Motor neuron (in vitro differentiated cells): ENCODE data around the gene SIPA1L2. TPM values are rescaled to one million over a fixed set of nuclear protein-coding genes. Genes with fewer than 3 reads are reported as not detected.

Source experiments
- ATAC-seq, 8 experiments: fragments of 200-7000 bp; cut with Tn5 transposase; replicated peaks in 6 of 8; 2 replicates each; pipeline ENCODE4 v1.8.0; 2021; ENCODE audit warnings: mild to moderate bottlenecking in 8 of 8, moderate library complexity in 8 of 8
- H3K27ac ChIP-seq, 2 donors: fragments of 250-450 bp; sonication (Bioruptor Pico); 2 replicates each; pipeline ENCODE4 v1.9.0; 2021; ENCODE audit warnings: antibody characterized with exemption in 2 of 2, mild to moderate bottlenecking in 2 of 2, moderate library complexity in 1 of 2
- H3K4me1 ChIP-seq, 2 donors: fragments of 250-450 bp; sonication (Bioruptor Pico); replicated peaks in 1 of 2; 2 replicates each; pipeline ENCODE4 v1.6.1; 2021; ENCODE audit warnings: antibody characterized with exemption in 2 of 2, mild to moderate bottlenecking in 2 of 2, moderate library complexity in 1 of 2
- H3K4me3 ChIP-seq, 5 donors: fragments of 250-450 bp; sonication (Bioruptor Pico); 2 replicates each; pipeline ENCODE4 v1.9.0; 2021; ENCODE audit warnings: antibody characterized with exemption in 5 of 5, mild to moderate bottlenecking in 5 of 5, moderate library complexity in 4 of 5
- WGBS, 10 experiments: fragments of 450-650 bp; shearing (Covaris generic); methylation state at CpG; one replicate each; pipeline ENCODE4 v1.0.0; 2022; 5-methylcytosine and 5-hydroxymethylcytosine counted together
- in situ Hi-C, 9 experiments: fragments of 400-800 bp; cut with MboI; loops; one replicate each; pipeline ENCODE4 v1.15.0; 2021; ENCODE audit warnings: low sequenced_read_pairs in 9 of 9, low pct_unique_long_range_greater_than_20kb in 2 of 9; ENCODE audit not compliant: unreplicated experiment in 9 of 9
- total RNA-seq, 8 experiments: library from RNA; unstranded; fragments of 300-600 nt; gene quantifications; 2 replicates each; pipeline versions ENCODE4 v1.2.3 to v1.2.4, GENCODE V29; 2022

Gene SIPA1L2
- total RNA-seq, 8 experiments from 2014 or later, result 14.3 to 86.1 (median 32.9) TPM

DNA sequence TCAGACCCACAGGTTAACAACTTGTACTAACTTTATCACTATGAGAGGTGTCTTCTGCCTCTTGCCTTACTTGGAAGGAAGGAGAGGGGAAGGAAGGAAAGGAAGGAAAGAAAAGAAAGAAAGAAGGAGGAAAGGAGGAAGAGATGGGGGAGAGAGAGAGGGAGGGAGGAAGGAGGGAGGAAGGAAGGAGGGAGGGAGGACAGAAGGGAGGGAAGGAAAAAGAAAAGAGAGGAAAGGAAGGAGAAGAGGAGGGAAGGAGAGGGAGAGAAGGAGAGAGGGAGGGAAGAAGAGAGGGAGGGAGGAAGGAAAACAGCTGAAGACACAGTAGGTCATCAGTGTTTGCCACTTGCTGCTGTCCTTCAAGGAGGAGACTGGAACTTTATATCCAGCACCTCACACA is 5.3 kb upstream of the SIPA1L2 start:
- no peak overlapping the region for H3K4me3 ChIP-seq
- no peak overlapping the region for H3K27ac ChIP-seq
- peaks cover 0 to 2% of the 10 kb centered on the region in 2 donors for H3K4me1 ChIP-seq
- in situ Hi-C loops, result loop anchor here (10.0 to 25.0 kb wide), 8 partner anchors 302 to 1273 kb away; partner anchors contain the start of gene NTPCR (in 4 of the 9)
- no peak for ATAC-seq

DNA sequence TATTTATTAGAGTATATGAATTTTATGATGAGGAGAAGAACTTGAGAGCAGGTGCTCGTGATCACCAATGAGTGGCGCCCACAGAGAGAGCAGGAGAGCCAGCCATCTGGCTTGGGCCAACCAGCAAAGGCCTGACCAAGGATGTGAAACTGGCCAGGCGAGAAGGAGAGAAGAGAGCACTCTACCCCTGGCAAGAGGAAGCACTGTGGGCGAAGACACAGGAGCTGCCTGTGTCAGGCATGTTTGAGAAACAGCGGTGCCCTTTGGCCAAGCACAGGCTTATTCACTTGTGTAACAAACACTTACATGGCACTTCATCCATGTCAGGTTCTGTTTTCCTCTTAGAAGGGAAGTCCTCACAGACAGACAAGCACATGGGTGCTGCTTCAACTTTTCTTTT is 4.2 kb upstream of the SIPA1L2 start:
- no peak for ATAC-seq
- H3K4me1 ChIP-seq, result peaks cover 0 to 2% of the 10 kb centered on the region in 2 donors
- 70 to 100% (median 90%) methylated on average over 1 to 5 of the region's 5 CpGs; no CpG with 5 or more reads in 2 of the 10 experiments for WGBS, 10 experiments
- in situ Hi-C loops, result loop anchor here (10.0 to 25.0 kb wide), 8 partner anchors 303 to 1272 kb away; partner anchors contain the start of gene NTPCR (in 4 of the 9)
- no peak overlapping the region for H3K27ac ChIP-seq
- no peak overlapping the region for H3K4me3 ChIP-seq

DNA sequence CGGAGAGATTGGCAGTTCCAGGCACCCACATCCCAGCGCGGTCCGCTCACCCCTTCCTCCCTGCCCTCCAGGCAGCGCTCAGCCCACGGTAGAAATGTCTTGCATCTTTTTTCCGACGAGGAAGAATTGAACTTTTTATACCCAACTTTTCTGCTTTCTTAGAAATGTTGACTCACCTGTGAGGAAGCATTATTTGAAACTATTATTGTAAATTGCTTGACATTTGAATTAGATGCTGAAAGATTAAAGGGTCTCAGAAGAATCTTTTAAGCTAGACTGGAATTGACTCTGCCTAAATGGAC is 912 bp upstream of the SIPA1L2 start:
- in situ Hi-C loops, result loop anchor here (10.0 to 25.0 kb wide), 8 partner anchors 306 to 1269 kb away; partner anchors contain the start of gene NTPCR (in 4 of the 9)
- WGBS, 10 experiments, result 0 to 11% (median 0%) methylated on average over 3 to 8 of the region's 8 CpGs; no CpG with 5 or more reads in 4 of the 10 experiments
- Histone ChIP-seq H3K4me1 (peaks cover 16 to 18% of the 10 kb centered on the region in 2 donors), H3K4me3 (peak overlapping the region; percentile 56 to 82 (median 60)), H3K27ac (no peak overlapping the region)
- no peak for ATAC-seq

DNA sequence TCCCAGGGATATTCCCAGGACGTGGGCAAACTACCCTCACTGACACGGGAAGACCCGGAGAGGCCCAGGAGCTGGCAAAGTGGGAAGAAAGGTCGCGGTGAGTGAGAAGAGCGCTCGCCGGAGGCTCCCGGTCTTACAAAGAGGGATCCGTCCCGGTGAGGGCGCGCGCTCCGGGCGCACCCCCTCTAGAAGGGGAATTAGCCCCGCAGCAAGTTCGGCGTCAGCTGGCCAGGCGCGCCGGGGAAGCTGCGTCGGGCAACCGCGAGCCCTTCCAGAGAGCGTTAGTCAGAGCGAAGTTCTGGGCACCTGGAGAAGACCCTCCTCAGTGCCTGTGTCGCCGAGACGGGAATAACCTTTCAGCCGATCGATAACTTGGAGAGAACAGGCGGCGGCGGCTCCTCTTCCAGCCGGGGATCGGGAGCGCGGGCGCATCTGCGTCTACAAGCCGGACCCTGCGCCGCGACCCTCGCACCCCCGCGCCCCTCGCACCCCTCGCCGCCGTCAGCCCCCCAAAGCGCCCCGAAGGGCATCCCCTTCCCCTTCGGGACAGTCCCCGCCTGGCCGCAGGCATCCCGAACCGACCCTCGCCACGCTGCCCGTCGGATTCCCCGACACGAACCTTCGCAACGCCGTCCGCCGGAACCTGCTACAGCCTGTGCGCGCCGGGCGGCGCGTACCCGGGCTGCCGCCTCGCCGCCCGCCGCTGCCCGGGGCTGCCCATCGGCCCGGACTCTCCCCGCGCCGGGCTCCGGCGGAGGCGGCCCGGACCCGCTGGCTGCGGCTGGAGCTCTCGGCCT is 485 bp downstream of the SIPA1L2 start:
- in situ Hi-C loops, result loop anchor here (10.0 to 25.0 kb wide), 8 partner anchors 308 to 1267 kb away; partner anchors contain the start of gene NTPCR (in 4 of the 9)
- 0 to 3% (median 0%) methylated on average over 1 to 32 of the region's 96 CpGs; no CpG with 5 or more reads in 5 of the 10 experiments for WGBS, 10 experiments
- Histone ChIP-seq H3K4me3 (peak overlapping the region; percentile 56 to 82 (median 60)), H3K4me1 (peaks cover 22 to 27% of the 10 kb centered on the region in 2 donors), H3K27ac (peak overlapping the region; percentile 25 to 71)
- ATAC-seq, result peak in 3 of 8 experiments; percentile 1 to 42 (median 40)

DNA sequence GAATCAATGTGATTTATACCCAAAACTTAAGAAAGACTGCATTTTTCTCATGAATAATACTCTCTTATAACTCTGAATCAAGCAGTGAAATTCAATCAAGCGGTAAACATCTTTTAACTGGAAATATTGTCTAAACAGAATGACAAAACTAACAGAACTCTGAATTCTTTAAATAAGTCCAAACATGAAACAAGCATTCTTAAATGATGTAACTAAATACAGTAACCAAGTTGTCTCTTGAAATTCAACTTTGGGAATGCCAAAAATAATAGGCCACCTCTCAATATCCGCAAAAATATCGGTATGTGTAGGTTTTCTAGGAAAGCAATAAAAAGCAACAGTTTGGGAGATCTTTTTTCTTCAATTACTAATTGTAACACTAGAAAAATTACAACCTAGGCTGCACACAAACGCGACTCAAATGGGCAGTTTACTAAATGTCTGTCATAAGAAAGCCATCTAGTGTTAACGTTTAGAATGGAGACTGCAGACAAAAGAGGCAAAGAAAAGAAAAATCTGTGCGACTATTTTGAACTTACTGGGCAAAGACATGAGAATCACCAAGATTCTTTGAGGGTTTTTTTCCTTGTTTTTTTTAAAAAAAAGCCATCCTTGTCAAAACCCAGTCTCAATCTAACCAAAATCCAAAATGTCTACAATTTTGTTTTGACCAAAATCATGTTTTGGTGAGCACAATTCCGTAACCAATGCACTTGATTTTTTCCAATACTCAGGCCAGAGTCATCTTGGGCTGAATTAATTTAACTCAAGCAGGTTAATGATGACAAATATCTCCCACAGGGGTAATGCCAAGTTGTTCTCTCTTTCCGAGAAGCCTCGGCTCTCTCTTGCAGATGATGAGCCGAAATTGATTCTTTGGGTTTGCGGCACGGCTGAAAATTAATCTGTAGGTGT is 1.3 kb downstream of the SIPA1L2 start:
- Histone ChIP-seq H3K27ac (no peak overlapping the region), H3K4me1 (peaks cover 22 to 28% of the 10 kb centered on the region in 2 donors), H3K4me3 (peak overlapping the region; percentile 56 to 82 (median 60))
- ATAC-seq, result no peak
- in situ Hi-C loops, result loop anchor here in 8 of 9 experiments (25.0 kb wide), 5 partner anchors 309 to 1266 kb away; partner anchors contain the start of gene NTPCR (in 4 of the 8)
- 10 to 78% (median 15%) methylated on average over 3 to 13 of the region's 13 CpGs for WGBS, 10 experiments

DNA sequence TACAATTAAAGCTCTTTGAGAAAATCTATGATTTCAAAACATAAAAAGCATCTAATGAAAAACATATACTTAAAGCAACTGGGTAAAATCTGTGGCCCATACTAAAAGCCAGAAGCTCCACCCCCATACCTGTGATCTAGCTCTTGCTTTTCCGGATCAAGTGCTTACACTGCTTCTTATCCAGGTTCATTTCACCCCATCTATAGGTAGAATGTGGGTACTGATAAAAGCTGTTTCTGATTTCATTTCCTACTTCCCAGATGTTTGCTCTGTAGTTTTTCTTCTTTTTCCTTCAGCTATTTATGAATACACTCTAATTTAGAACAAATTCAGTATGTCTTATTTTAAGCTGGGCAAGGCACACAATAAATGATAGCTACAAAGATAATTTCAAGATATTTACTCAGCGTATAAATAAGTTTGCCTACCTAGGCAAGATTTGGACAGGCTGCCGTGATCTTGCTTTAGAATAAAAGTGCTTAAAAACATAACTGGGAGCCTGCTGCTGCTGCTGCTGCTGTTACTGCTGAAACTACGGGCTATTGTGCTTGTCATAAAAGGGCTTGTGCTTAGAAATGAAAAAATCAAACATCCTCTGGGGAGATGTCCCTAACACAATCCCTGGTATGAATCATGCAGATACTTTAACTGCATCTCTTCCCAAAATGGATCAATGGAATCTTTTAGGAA is 2.1 kb downstream of the SIPA1L2 start:
- WGBS, 10 experiments, result 17 to 75% (median 25%) methylated on average over 2 to 4 of the region's 4 CpGs
- Histone ChIP-seq H3K4me1 (peaks cover 23 to 36% of the 10 kb centered on the region in 2 donors), H3K4me3 (peak overlapping the region; percentile 56 to 82 (median 60)), H3K27ac (no peak overlapping the region)
- in situ Hi-C loops, result loop anchor here in 8 of 9 experiments (25.0 kb wide), 5 partner anchors 310 to 1265 kb away; partner anchors contain the start of gene NTPCR (in 4 of the 8)
- no peak for ATAC-seq

DNA sequence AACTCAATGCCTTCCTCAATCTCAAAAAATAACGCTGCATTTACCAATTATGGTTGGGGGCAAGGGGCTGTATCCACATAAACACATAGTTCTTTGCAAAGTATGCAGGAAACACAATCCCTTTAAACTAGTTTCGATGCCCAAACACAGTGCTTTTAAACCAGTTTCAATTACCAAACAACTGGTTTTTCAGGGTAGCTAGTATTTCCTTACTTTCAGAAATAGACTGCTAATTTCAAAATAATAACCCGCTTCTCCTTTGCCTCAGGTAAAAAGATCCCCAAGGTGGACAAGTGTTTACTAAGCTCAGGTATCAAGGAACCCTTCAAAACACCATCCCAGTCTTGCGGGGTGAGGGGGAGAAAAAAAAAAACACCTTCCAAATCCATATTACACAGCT is 2.8 kb downstream of the SIPA1L2 start:
- Histone ChIP-seq H3K4me3 (peak overlapping the region in 4 of 5 donors; percentile 56 to 82 (median 68)), H3K27ac (no peak overlapping the region), H3K4me1 (peaks cover 29 to 42% of the 10 kb centered on the region in 2 donors)
- 74 to 100% (median 83%) methylated on average over 1 to 4 of the region's 4 CpGs; no CpG with 5 or more reads in 1 of the 10 experiments for WGBS, 10 experiments
- in situ Hi-C loops, result loop anchor here in 8 of 9 experiments (25.0 kb wide), 5 partner anchors 310 to 1265 kb away; partner anchors contain the start of gene NTPCR (in 4 of the 8)
- ATAC-seq, result no peak

DNA sequence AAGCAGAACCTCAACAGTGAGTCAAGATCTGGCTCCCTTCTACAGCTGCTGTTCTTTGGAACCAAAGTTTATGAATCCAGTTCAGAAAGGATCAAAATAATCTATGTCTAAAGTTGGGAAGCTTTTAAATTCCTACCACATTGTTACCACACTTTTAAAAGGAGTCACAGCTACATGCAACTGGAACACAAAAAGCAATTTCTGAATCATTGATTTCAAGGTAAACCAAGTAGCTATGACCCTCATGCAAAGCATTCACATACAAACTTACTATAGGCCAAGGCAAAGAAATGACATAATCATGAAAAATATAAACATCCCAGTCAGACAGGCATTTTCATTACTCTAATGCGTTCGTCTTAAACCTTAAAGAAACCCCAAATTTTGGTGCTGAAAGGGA is 3.5 kb downstream of the SIPA1L2 start:
- WGBS, 10 experiments, result 80 to 100% (median 86%) methylated on average over 1 to 2 of the region's 2 CpGs; no CpG with 5 or more reads in 3 of the 10 experiments
- H3K4me3 ChIP-seq, result peak overlapping the region in 1 of 5 donors; percentile 56
- in situ Hi-C loops, result loop anchor here in 8 of 9 experiments (25.0 kb wide), 5 partner anchors 311 to 1264 kb away; partner anchors contain the start of gene NTPCR (in 4 of the 8)
- ATAC-seq, result no peak
- no peak overlapping the region for H3K27ac ChIP-seq
- peaks cover 33 to 42% of the 10 kb centered on the region in 2 donors for H3K4me1 ChIP-seq

DNA sequence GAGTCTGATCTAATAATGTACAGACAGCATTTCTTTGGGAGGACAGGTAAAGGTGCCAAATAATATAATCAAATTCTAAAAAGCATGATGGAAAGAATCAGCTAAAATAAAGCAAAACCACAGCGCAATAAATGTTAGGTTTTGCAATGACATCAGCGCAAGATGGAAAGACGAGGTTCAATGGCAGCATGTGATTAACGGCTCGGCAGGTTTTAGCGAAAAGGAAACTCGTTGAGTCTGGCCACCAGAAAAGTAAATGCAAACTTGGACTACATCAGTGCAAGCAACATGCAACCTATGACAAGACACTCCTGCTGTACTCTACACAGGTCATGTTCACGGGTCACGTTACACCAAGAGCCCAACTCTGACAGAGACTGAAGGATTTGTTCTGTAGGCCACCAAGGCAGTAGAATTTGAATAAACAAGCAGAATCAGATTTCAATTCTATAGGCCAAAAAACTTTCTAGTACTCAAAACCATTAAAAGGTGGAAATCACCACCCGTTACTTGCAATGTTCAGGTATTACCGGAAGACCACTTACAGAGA is 4.5 kb downstream of the SIPA1L2 start:
- in situ Hi-C loops, result loop anchor here in 8 of 9 experiments (25.0 kb wide), 5 partner anchors 312 to 1263 kb away; partner anchors contain the start of gene NTPCR (in 4 of the 8)
- WGBS, 10 experiments, result 89 to 100% (median 96%) methylated on average over 5 to 11 of the region's 11 CpGs
- H3K27ac ChIP-seq, result no peak overlapping the region
- peaks cover 42 to 50% of the 10 kb centered on the region in 2 donors for H3K4me1 ChIP-seq
- no peak for ATAC-seq
- H3K4me3 ChIP-seq, result no peak overlapping the region

DNA sequence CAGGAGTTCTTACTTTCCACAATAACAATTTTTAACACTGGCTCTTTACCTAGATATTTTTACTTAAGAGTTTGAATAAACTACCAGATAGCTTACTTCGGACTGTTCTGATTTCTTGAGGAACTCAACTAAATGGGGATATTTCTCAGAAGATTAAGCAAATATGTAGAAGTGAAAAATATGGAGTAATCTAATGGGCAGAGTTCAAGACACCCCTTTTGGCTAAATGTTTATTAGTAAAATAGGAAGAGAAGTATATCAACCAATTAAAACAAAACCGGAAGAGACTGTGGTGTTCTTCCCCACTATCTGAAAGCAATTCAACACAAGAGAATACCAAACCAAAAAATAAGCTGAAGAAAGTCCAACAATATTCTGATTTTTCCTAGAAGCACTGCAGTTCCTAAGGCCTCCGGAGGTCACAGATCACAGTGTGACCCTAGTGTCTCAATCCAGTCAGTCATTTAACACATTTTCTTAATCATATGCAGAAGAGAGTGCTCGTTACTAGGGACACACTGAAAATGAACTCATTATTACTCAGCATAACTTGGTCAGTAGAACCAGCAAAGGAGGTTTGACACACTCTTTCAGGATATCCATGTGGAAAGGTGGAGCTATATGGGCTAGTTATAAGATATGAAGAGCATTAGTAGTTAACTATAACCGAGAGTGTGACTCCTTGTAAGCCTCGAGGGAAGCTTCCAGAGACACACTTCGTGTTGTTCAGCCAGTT is 5.2 kb downstream of the SIPA1L2 start:
- no peak overlapping the region for H3K4me3 ChIP-seq
- in situ Hi-C loops, result loop anchor here in 8 of 9 experiments (25.0 kb wide), 7 partner anchors 313 to 1262 kb away; partner anchors contain the start of gene NTPCR (in 4 of the 8)
- WGBS, 10 experiments, result 46 to 94% (median 78%) methylated on average over 2 to 7 of the region's 7 CpGs; no CpG with 5 or more reads in 1 of the 10 experiments
- no peak for ATAC-seq
- H3K4me1 ChIP-seq, result peaks cover 48 to 56% of the 10 kb centered on the region in 2 donors
- H3K27ac ChIP-seq, result no peak overlapping the region

DNA sequence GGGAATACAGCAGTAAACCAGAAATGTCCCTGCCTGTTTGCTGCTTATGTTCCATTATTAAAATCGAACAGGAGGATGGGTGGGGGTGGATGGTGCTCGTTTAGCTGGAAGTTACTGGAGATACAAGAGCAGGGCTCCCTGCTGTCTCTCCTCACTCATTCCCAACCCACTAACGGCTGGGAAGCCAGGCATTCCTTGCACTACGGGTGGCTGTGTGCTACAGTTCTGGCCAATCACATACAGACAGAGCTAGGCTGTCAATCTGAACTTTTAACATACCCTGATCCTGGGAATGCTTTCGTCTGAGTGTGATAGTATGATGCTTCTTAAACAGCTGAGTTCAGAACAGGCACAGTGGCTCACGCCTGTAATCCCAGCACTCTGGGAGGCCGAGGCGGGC is 7.0 kb downstream of the SIPA1L2 start:
- Histone ChIP-seq H3K27ac (no peak overlapping the region), H3K4me1 (peaks cover 51 to 61% of the 10 kb centered on the region in 2 donors), H3K4me3 (no peak overlapping the region)
- in situ Hi-C loops, result loop anchor here in 4 of 9 experiments (25.0 kb wide), 3 partner anchors 411 to 761 kb away; no protein-coding TSS in a partner anchor
- ATAC-seq, result no peak
- 7 to 73% (median 40%) methylated on average over 2 to 7 of the region's 8 CpGs; no CpG with 5 or more reads in 4 of the 10 experiments for WGBS, 10 experiments
